Measurements from ENCODE around the gene TEX14. TPM values are rescaled to one million over a fixed set of nuclear protein-coding genes. Genes with fewer than 3 reads are reported as not detected.

The TEX14 gene
- total and polyA plus RNA-seq, 2 donors (not counting 3 experiments of a cell fraction or from before 2014, with no cell fraction given), result 0.10 TPM; not detected in 1

- no peaks in the 10 kb centered on the region for H3K79me2 ChIP-seq (ENCODE audit: control insufficient read depth, insufficient read depth, low read length)
- H3K4me1 ChIP-seq (ENCODE audit: control insufficient read depth, extremely low read depth, insufficient read depth, low read length), result peaks cover 11% of the 10 kb centered on the region
- no peaks in the 10 kb centered on the region for H3K9me1 ChIP-seq (replicated peaks; ENCODE audit: control insufficient read depth, extremely low read depth, insufficient read depth, low read length)
- peak overlapping the region in 2 of 3 experiments; percentile 23 to 52 for H3K4me3 ChIP-seq (replicated peaks in 1 of 3; ENCODE audit: insufficient read depth in 1 of 3, low read depth in 1 of 3, low read length in 3 of 3)
- H3K36me3 ChIP-seq (ENCODE audit: control insufficient read depth in 2 of 2, extremely low read depth in 1 of 2, insufficient read depth in 2 of 2, low read length in 2 of 2), result no peaks in the 10 kb centered on the region
- dilution Hi-C loops (cut with MboI; ENCODE audit: extremely low pct_ligation_motif_present, low sequenced_read_pairs), result loop anchor here (10.0 kb wide), 1 partner anchor 72 kb away; no protein-coding TSS in a partner anchor
- H3K27me3 ChIP-seq (ENCODE audit: control insufficient read depth in 2 of 2, insufficient read depth in 2 of 2, low read length in 2 of 2), result no peaks in the 10 kb centered on the region
- BruUV-seq (replicated peaks), result TSS peak; percentile 100
- DNase-seq (ENCODE audit: low read depth, low spot score) (no peak), FAIRE-seq (no peak)
- H2AFZ ChIP-seq (ENCODE audit: low read depth, low read length), result peak overlapping the region; percentile 92
- H3K9me3 ChIP-seq (replicated peaks; ENCODE audit: control insufficient read depth, insufficient read depth, low read length), result no peaks in the 10 kb centered on the region
- CTCF ChIA-PET, result interaction anchor here (0.9 to 3.1 kb wide), 14 partner anchors 8 to 373 kb away, joined by 3 to 30 read pairs (median 4); partner anchors contain the start of gene MTMR4
- intact Hi-C loops (cut with micrococcal nuclease), result loop anchor here (1.0 to 2.0 kb wide), 4 partner anchors 10 to 523 kb away; partner anchors contain the start of genes PRR11 and SKA2
- peak overlapping the region; percentile 94 for H3K9ac ChIP-seq (replicated peaks; ENCODE audit: extremely low read depth, insufficient read depth, low read length)
- POLR2A ChIA-PET, result interaction anchor here (0.9 to 4.5 kb wide), 24 partner anchors 8 to 522 kb away, joined by 3 to 105 read pairs (median 10); partner anchors contain the start of genes MTMR4, PRR11, RAD51C and SKA2
- TF ChIP-seq MYC (IDR thresholded peaks at IDR 0.05; ENCODE audit: low read depth, low read length) (no peak), MAX (IDR thresholded peaks at IDR 0.05; ENCODE audit: insufficient read depth, insufficient read length) (no peak), POLR2AphosphoS5 (IDR thresholded peaks at IDR 0.05; ENCODE audit: insufficient read depth, low read depth, low read length) (no peak)
- peak overlapping the region; percentile 97 for H3K27ac ChIP-seq (ENCODE audit: insufficient read depth, low read depth, low read length)
- peak overlapping the region; percentile 81 for H3K4me2 ChIP-seq (ENCODE audit: insufficient read depth, low read length)
- no peaks in the 10 kb centered on the region for H4K20me1 ChIP-seq (replicated peaks; ENCODE audit: control insufficient read depth, extremely low read depth, insufficient read depth, low read length)
Observed at GRCh38 chr17:58632324-58633314, 59.2 kb downstream of the TEX14 start.

All from endothelial cell of umbilical vein (primary cell).